ENCODE measurements around the gene OSBPL2. TPM values are rescaled to one million over a fixed set of nuclear protein-coding genes. Genes with fewer than 3 reads are reported as not detected.

The OSBPL2 gene
- total and polyA plus RNA-seq, 2 donors (not counting 3 experiments of a cell fraction or from before 2014, with no cell fraction given) = 13.1 to 33.0 TPM

- TF ChIP-seq POLR2AphosphoS5 (IDR thresholded peaks at IDR 0.05; ENCODE audit: insufficient read depth, low read depth, low read length) (no peak), MYC (IDR thresholded peaks at IDR 0.05; ENCODE audit: low read depth, low read length) (no peak), FOS (IDR thresholded peaks at IDR 0.05; ENCODE audit: borderline replicate concordance, insufficient read depth, low read length) (no peak), CTCF (IDR thresholded peaks at IDR 0.05; ENCODE audit: extremely low read depth in 1 of 2, insufficient read depth in 1 of 2, low read depth in 1 of 2, low read length in 2 of 2) (no peak), GATA2 (IDR thresholded peaks at IDR 0.05; ENCODE audit: insufficient read depth, insufficient read length, low read depth, low read length) (no peak), MAX (IDR thresholded peaks at IDR 0.05; ENCODE audit: insufficient read depth, insufficient read length) (no peak), POLR2A (IDR thresholded peaks at IDR 0.05; ENCODE audit: low read depth, low read length) (no peak), EZH2 (IDR thresholded peaks at IDR 0.05; ENCODE audit: borderline replicate concordance, low read depth, low read length, severe bottlenecking) (no peak), JUN (IDR thresholded peaks at IDR 0.05; ENCODE audit: borderline replicate concordance, insufficient read depth, insufficient read length, low read depth) (no peak)
- ChIA-PET CTCF (no interaction called here), POLR2A (no interaction called here)
- peaks cover 7 to 20% of the 10 kb centered on the region in 2 experiments for H3K36me3 ChIP-seq (ENCODE audit: control insufficient read depth in 2 of 2, extremely low read depth in 1 of 2, insufficient read depth in 2 of 2, low read length in 2 of 2)
- intact Hi-C loops (cut with micrococcal nuclease) = loop anchor here (10.0 kb wide), 1 partner anchor 255 kb away; no protein-coding TSS in a partner anchor
- H3K27me3 ChIP-seq (ENCODE audit: control insufficient read depth in 2 of 2, insufficient read depth in 2 of 2, low read length in 2 of 2) = no peaks in the 10 kb centered on the region
- H3K4me2 ChIP-seq (ENCODE audit: insufficient read depth, low read length) = no peak overlapping the region
- FAIRE-seq (no peak), DNase-seq (ENCODE audit: low read depth, low spot score) (no peak)
- no peak overlapping the region for H2AFZ ChIP-seq (ENCODE audit: low read depth, low read length)
- no peaks in the 10 kb centered on the region for H3K9me1 ChIP-seq (replicated peaks; ENCODE audit: control insufficient read depth, extremely low read depth, insufficient read depth, low read length)
- BruUV-seq (replicated peaks) = no TSS peak
- no peak overlapping the region for H3K4me3 ChIP-seq (replicated peaks in 1 of 3; ENCODE audit: insufficient read depth in 1 of 3, low read depth in 1 of 3, low read length in 3 of 3)
- H3K9ac ChIP-seq (replicated peaks; ENCODE audit: extremely low read depth, insufficient read depth, low read length) = no peak overlapping the region
- H3K9me3 ChIP-seq (replicated peaks; ENCODE audit: control insufficient read depth, insufficient read depth, low read length) = no peaks in the 10 kb centered on the region
- no peaks in the 10 kb centered on the region for H3K4me1 ChIP-seq (ENCODE audit: control insufficient read depth, extremely low read depth, insufficient read depth, low read length)
- H4K20me1 ChIP-seq (replicated peaks; ENCODE audit: control insufficient read depth, extremely low read depth, insufficient read depth, low read length) = no peaks in the 10 kb centered on the region
- H3K79me2 ChIP-seq (ENCODE audit: control insufficient read depth, insufficient read depth, low read length) = no peaks in the 10 kb centered on the region
- dilution Hi-C loops (cut with MboI; ENCODE audit: extremely low pct_ligation_motif_present, low sequenced_read_pairs) = no loop called here
- H3K27ac ChIP-seq (ENCODE audit: insufficient read depth, low read depth, low read length) = no peak overlapping the region
Observed at GRCh38 chr20:62269378-62269777, 31.1 kb downstream of the OSBPL2 start.

Data from endothelial cell of umbilical vein (primary cell).